WI38 (cell line): Measurements from ENCODE around the gene SHQ1.

Experiments used
- H3K4me3 ChIP-seq: 2 replicates; pipeline ENCODE4 v1.5.1; 2011; ENCODE audit warnings: low read depth, mild to moderate bottlenecking, control low read depth, low read length
- CTCF ChIP-seq: IDR thresholded peaks from 2 replicates; pipeline ENCODE4 v1.5.1; 2012; ENCODE audit warnings: low read depth, mild to moderate bottlenecking, control low read depth, low read length

SHQ1 gene

GRCh38 chr3:72891053-72891855, 43.0 kb upstream of the SHQ1 start:
- peak overlapping the region; percentile 35 for H3K4me3 ChIP-seq
- no peak for TF ChIP-seq CTCF

- H3K4me3 ChIP-seq = peak overlapping the region; percentile 2; the same call in 1 of the 2 replicates
- no peak for TF ChIP-seq CTCF
Measured at GRCh38 chr3:72890166-72890925, 42.1 kb upstream of the SHQ1 start.

- H3K4me3 ChIP-seq = peak overlapping the region; percentile 60
- TF ChIP-seq CTCF = no peak
Measured at GRCh38 chr3:72889310-72890165, 41.3 kb upstream of the SHQ1 start.

DNA sequence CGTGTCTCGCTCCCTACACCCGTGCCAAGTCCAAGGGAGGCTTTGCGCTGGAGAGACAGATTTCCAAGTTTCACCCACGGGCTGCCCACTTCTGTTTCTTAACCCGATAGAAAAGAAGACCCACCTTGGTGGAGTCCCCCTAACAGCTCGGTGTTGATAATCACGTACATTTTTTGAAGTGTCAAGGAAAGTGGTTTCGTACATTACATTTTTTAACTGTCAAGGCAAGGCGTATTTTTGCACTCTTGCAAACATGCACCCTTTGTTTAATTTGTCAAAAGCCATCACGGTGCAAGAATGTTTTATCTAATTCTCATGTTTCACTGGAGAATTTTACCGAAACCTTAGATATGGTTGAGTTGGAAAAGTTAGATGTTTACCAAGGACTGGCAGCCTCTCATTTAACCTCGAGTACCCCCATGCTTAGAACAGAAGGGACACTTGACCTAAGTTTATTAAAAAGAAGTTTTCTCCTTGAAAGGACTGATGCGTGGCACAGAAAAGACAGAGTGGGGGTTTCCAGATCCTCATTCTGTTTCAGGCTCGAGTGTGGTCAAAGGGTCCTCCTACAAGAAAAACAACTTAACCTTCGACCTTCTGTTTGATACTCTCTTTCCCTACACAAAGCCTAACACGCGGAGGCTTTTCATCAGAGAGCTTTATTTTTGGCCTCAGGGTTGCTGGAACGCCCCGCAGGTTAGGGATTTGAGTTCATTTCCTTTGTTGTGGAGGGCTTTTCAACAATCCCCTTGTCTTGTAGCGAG, 40.5 kb upstream of the SHQ1 start:
- TF ChIP-seq CTCF = no peak

GRCh38 chr3:72887705-72888545, 39.7 kb upstream of the SHQ1 start, which contains the start of gene GXYLT2:
TSS of gene GXYLT2 (plus strand) at chr3:72888046. CDS start at chr3:72888234, 188 bp downstream.
- H3K4me3 ChIP-seq = peak within 1 kb of the TSS; percentile 60

More for the DNA sequence above, 40.5 kb upstream of the SHQ1 start:
- H3K4me3 ChIP-seq = peak overlapping the region; percentile 60

More at GRCh38 chr3:72887705-72888545, 39.7 kb upstream of the SHQ1 start, which contains the start of gene GXYLT2:
- TF ChIP-seq CTCF = no peak
